ENCODE data around the gene ABCA10.

The ABCA10 gene

DNA sequence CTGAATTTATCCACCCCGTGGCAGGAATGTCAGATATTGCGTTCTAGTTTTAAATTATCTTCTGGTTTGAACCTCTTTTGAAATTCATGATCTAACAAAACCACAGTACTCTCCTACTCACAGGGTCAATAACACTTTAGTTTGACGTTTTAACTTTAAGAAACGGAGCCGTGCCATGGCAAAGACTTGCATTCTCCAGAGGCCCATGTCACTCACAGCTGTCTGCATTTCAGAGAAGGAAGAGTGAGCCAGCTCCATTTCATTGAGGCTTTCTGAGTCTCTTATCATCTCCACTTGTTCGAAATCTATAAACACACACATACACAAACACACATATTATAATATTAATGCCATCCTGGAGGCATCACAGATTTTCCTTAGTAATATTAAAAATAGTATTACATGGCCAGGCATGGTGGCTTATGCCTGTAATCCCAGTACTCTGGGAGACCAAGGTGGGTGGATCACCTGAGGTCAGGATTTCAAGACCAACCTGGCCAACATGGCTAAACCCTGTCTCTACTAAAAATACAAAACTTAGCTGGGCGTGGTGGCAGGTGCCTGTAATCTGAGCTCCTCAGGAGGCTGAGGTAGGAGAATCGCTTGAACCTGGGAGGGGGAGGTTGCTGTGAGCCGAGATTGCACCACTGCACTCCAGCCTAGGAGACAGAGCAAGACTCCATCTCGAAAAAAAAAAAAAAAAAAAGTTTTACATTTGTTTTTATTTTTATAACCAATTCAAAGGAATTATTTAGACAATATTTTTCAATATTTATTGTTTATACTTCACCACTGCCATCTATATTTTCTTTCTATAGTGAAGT is 122.5 kb downstream of the ABCA10 start:
- no peak for DNase-seq
- H3K9me3 ChIP-seq: no peaks in the 10 kb centered on the region
- H3K27me3 ChIP-seq: no peaks in the 10 kb centered on the region
- no peaks in the 10 kb centered on the region for H3K4me1 ChIP-seq
- no peaks in the 10 kb centered on the region for H3K36me3 ChIP-seq
- H3K4me3 ChIP-seq (ENCODE audit: low read depth, low read length): no peak overlapping the region
- TF ChIP-seq CTCF (IDR thresholded peaks at IDR 0.05; ENCODE audit: low read depth, low read length): no peak

- Histone ChIP-seq H3K9me3 (no peaks in the 10 kb centered on the region), H3K4me1 (no peaks in the 10 kb centered on the region), H3K27me3 (no peaks in the 10 kb centered on the region), H3K36me3 (no peaks in the 10 kb centered on the region), H3K4me3 (ENCODE audit: low read depth, low read length) (no peak overlapping the region)
- TF ChIP-seq CTCF (IDR thresholded peaks at IDR 0.05; ENCODE audit: low read depth, low read length): no peak
- DNase-seq: no peak
These were observed 124.9 kb downstream of the ABCA10 start for GRCh38 chr17:69103557-69104233.

DNA sequence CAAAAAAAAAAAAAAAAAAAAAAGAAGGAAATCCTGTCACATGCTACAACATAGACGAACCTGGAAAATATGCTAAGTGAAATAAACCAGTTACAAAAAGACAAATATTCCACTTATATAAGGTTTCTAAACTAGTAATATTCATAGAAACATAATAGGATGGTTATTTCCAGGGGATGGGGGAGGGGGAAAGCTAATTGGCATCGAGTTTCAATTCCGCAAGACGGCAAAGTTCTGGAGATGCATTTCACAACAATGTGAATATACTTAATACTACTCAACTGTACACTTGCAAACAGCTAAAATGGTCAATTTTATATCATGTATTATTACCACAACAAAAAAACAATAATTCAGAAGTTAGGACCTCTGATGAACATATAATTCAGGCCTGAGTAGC is 130.0 kb downstream of the ABCA10 start:
- H3K27me3 ChIP-seq: no peaks in the 10 kb centered on the region
- no peaks in the 10 kb centered on the region for H3K36me3 ChIP-seq
- TF ChIP-seq CTCF (IDR thresholded peaks at IDR 0.05; ENCODE audit: low read depth, low read length): no peak
- H3K4me1 ChIP-seq: no peaks in the 10 kb centered on the region
- no peaks in the 10 kb centered on the region for H3K9me3 ChIP-seq
- DNase-seq: no peak
- no peak overlapping the region for H3K4me3 ChIP-seq (ENCODE audit: low read depth, low read length)

Data from BE2C (cell line).